ENCODE measurements around the gene KRTAP4-1.

DNA sequence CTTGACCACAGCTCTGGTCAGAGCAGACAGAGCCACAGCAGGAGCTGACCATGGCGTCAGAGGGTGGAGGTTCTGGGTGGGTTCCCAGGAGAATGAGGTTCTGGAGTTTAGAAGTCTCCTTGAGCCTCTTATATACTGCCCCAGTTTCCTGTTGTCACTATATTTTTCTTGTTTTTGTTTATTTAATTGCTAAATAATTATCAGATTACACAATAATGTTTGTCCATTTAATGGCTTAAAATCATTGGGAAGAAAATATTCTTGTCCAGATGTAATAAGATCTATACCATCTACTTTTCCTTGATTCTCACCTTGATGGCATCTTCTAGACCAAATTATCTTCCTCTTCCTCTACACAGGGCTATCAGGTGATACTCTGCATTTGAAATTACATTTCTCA, 16.6 kb downstream of the KRTAP4-1 start, which contains the start of gene KRTAP4-3:
- TF ChIP-seq POLR2A (IDR thresholded peaks at IDR 0.05) (no peak), POLR2AphosphoS5 (IDR thresholded peaks at IDR 0.05) (no peak), CTCF (IDR thresholded peaks at IDR 0.05) (no peak)

Data from sigmoid colon (tissue), 4 donors.